Gastroesophageal sphincter (tissue), 3 donors: ENCODE results near the gene MAGEA4.

Experiments used
- EP300 ChIP-seq: sonication (generic); formaldehyde crosslinking; IDR thresholded peaks from one replicate; pipeline ENCODE4 v1.6.1; 2017; ENCODE audit warnings: antibody characterized with exemption, mild to moderate bottlenecking
- POLR2AphosphoS5 ChIP-seq: sonication (generic); formaldehyde crosslinking; IDR thresholded peaks from one replicate; pipeline ENCODE4 v1.6.1; 2017; ENCODE audit warnings: antibody characterized with exemption
- TF ChIP-seq, protein P1 (sequence below), 4 experiments: fragments of 200-600 bp in 2 of 4; fragments of 450-650 bp in 2 of 4; sonication (generic) in 1 of 4; IDR thresholded peaks; one replicate each; pipeline ENCODE4 v1.5.1; 2017 to 2019; ENCODE audit warnings: antibody characterized with exemption in 4 of 4, mild to moderate bottlenecking in 2 of 4, moderate library complexity in 2 of 4

DNA sequence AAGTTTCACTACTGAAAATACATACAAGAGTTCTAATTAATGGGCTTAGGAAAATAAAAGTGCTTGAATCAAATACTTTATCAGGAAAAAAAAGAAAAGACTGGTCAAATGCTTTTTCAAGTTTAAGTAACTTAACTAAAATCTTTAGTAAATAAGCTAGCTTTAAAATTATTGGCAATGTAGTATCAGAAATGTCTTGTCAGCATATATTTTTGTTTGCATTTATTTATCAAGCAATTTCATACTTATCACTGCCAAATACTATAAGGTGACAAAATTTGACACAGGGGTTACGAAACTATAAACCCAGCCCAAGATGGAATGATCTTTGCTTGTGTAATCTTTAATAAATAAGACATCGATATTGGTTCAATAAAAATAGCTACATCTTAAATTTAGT lies 31.8 kb upstream of the MAGEA4 start:
- TF ChIP-seq, protein P1, sequence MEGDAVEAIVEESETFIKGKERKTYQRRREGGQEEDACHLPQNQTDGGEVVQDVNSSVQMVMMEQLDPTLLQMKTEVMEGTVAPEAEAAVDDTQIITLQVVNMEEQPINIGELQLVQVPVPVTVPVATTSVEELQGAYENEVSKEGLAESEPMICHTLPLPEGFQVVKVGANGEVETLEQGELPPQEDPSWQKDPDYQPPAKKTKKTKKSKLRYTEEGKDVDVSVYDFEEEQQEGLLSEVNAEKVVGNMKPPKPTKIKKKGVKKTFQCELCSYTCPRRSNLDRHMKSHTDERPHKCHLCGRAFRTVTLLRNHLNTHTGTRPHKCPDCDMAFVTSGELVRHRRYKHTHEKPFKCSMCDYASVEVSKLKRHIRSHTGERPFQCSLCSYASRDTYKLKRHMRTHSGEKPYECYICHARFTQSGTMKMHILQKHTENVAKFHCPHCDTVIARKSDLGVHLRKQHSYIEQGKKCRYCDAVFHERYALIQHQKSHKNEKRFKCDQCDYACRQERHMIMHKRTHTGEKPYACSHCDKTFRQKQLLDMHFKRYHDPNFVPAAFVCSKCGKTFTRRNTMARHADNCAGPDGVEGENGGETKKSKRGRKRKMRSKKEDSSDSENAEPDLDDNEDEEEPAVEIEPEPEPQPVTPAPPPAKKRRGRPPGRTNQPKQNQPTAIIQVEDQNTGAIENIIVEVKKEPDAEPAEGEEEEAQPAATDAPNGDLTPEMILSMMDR (IDR thresholded peaks at IDR 0.05), result no peak
- TF ChIP-seq EP300, result no peak
- no peak for TF ChIP-seq POLR2AphosphoS5
